Mesodermal cell (in vitro differentiated cells): ENCODE measurements around the gene ARHGEF39.

Experiments
- H3K27ac ChIP-seq: 2 replicates; pipeline ENCODE4 v1.7.0; 2013; ENCODE audit warnings: mild to moderate bottlenecking, low read depth, low read length, moderate library complexity; ENCODE audit not compliant: severe bottlenecking
- H3K36me3 ChIP-seq: 2 replicates; pipeline ENCODE4 v1.7.1; 2013; ENCODE audit warnings: mild to moderate bottlenecking, low read length, moderate library complexity; ENCODE audit not compliant: control insufficient read depth, insufficient read depth
- H3K4me1 ChIP-seq: one replicate; pipeline ENCODE4 v1.7.1; 2013; ENCODE audit warnings: mild to moderate bottlenecking, low read length; ENCODE audit not compliant: insufficient read depth, control insufficient read depth, poor library complexity, severe bottlenecking
- H3K4me3 ChIP-seq: 2 replicates; pipeline ENCODE4 v1.7.0; 2013; ENCODE audit warnings: low read length, control low read depth, mild to moderate bottlenecking; ENCODE audit not compliant: insufficient read depth, poor library complexity, severe bottlenecking; ENCODE audit errors: extremely low read depth
- H3K9me3 ChIP-seq: 2 replicates; pipeline ENCODE4 v1.7.1; 2013; ENCODE audit warnings: mild to moderate bottlenecking, low read length, moderate library complexity; ENCODE audit not compliant: control insufficient read depth
- WGBS, 2 experiments: methylation state at CpG; one replicate each; pipeline ENCODE4 v1.1.5; 2013; ENCODE audit warnings: missing lambda C conversion rate in 2 of 2; ENCODE audit not compliant: insufficient coverage in 2 of 2; 5-methylcytosine and 5-hydroxymethylcytosine counted together

Gene ARHGEF39

DNA sequence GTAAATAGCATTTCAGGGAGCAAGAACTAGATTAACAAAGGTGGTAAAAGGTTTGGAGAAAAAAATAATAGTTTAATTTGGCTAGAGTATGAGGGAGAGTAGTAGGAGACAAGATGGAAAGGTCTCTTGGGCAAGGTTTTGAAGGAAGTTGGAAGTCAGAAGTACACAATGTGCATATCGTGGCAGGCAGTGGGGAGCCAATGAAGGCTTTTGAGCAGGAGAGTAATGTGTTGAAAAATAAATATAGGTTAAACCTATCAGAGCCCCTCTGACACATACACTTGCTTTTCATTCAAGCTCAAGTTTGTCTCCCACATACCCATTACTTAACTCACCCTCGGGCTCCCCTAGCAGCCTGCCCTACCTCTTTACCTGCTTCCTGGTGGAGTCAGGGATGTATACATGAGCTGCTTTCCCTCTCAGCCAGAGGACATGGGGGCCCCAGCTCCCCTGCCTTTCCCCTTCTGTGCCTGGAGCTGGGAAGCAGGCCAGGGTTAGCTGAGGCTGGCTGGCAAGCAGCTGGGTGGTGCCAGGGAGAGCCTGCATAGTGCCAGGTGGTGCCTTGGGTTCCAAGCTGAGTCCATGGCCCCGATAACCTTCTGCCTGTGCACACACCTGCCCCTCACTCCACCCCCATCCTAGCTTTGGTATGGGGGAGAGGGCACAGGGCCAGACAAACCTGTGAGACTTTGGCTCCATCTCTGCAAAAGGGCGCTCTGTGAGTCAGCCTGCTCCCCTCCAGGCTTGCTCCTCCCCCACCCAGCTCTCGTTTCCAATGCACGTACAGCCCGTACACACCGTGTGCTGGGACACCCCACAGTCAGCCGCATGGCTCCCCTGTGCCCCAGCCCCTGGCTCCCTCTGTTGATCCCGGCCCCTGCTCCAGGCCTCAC lies 8.4 kb upstream of the ARHGEF39 start, which contains the start of gene CA9:
Gene CA9, plus strand, starts transcription at position 797 of the 893 bp plus-strand sequence. Its CDS starts 32 bp downstream, at position 829.
- Histone ChIP-seq H3K4me3 (no peak within 1 kb of the TSS), H3K27ac (no peak within 1 kb of the TSS), H3K4me1 (peaks cover 8% of the 10 kb centered on the region), H3K9me3 (no peaks in the 10 kb centered on the region), H3K36me3 (no peaks in the 10 kb centered on the region)
- 82 to 84% methylated on average over 7 to 9 of the region's 10 CpGs for WGBS, 2 experiments

DNA sequence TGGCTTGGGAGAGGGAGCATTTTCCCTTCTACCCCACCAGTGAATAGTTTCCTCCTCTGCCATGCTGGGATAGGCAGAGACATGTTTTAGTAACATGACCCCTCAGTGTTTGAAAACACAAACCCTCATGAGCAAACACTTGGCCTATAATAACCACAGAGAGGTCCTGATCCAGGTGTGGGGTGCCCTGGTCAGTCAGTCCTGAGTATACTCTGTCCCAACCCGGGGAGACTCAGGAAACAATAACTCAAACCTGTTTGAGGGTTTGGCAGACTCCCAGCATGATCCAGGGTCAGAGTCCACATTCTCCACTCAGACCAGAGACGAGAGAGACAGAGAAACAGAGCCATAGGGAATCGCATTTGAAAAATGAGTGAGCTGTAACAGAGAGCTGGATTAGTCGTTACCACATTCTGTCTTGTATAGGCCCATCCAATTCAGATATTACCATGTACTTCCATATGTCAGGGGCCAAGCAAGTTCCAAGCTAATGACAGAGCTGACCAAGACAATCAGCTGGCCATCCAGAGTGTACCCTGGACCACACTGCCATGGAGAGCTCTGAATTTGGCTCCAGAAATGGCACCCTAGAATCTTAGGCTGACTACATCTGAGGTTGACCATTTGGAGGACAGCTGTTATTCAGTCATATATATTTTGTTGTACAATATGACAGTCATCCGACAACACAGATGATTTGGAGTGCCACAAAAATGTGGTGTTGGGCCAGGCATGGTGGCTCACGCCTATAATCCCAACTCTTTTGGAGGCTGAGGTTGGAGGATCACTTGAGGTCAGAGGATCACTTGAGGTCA lies 4.5 kb upstream of the ARHGEF39 start:
- 80 to 94% methylated on average over 1 to 3 of the region's 6 CpGs for WGBS, 2 experiments
- Histone ChIP-seq H3K36me3 (no peaks in the 10 kb centered on the region), H3K4me1 (peaks cover 7% of the 10 kb centered on the region), H3K27ac (no peak overlapping the region), H3K4me3 (no peak overlapping the region), H3K9me3 (no peaks in the 10 kb centered on the region)

DNA sequence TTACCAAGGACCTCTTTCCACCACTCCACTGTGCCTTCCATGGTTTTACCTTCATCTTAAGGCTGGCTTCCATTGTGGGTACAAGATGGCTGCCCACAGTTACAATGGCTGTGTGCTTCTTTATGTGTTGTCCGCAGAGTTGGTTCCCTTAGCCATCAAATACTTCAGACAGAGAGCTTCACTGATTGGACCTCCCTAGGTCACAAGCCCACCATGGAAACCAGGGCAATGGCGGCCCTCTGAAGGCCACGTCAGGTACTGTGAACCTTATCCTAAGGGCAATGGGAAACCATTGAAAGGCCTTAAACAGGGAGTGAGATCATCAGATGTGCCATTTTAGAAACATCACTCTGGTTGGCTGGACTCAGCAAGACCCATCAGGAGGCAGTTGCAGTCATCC lies 2.9 kb upstream of the ARHGEF39 start:
- WGBS, 2 experiments: 86 to 100% methylated on average over 1 to 2 of the region's 3 CpGs
- no peak overlapping the region for H3K27ac ChIP-seq

DNA sequence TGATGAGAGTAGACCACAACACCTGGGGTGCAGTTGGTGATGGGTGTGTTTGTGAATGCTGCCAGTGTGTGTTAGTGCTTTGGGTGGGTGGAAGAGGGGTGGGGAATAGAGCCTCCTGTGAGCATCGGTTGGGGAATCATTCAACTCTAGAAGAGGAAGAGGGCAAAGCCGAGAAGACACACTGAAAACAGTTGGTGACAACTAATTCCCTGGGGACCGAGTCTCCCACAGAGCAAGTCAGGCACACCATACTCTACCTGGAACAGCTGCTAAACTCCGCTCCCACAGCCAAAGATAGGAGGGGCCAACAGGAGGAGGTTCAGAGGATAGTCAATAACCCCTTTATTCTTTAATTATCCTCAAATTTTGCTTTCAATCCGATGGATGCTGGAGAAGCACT lies 1.6 kb upstream of the ARHGEF39 start:
- peaks cover 10% of the 10 kb centered on the region for H3K36me3 ChIP-seq
- H3K9me3 ChIP-seq: no peaks in the 10 kb centered on the region
- WGBS, 2 experiments: 73 to 94% methylated on average over 2 of the region's 5 CpGs
- peaks cover 21% of the 10 kb centered on the region for H3K4me1 ChIP-seq
- H3K27ac ChIP-seq: no peak overlapping the region
- H3K4me3 ChIP-seq: no peak overlapping the region

More for the DNA sequence above, 2.9 kb upstream of the ARHGEF39 start:
- peaks cover 15% of the 10 kb centered on the region for H3K4me1 ChIP-seq
- no peak overlapping the region for H3K4me3 ChIP-seq
- no peaks in the 10 kb centered on the region for H3K9me3 ChIP-seq
- H3K36me3 ChIP-seq: no peaks in the 10 kb centered on the region

DNA sequence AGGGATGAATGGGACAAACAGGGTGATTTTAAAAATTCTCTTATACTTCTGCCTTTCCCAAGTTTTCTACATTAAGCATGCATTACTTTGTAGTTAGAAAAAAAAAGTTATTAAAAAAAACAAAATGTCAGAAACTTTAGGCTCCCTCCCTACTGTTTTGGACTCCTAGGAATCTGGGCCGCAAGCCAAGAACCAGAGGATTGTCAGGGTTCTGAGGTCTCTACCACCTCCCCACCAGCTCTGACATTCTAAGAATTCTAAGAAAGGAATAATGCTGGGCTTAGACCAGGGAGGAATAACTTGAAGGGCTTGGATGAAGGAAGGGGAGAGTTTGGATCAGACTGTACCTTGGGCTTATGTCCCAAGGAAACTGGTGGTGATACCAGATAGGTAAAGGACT lies 1.1 kb upstream of the ARHGEF39 start:
- H3K9me3 ChIP-seq: no peaks in the 10 kb centered on the region
- no peak overlapping the region for H3K27ac ChIP-seq
- no peak overlapping the region for H3K4me3 ChIP-seq
- peaks cover 11% of the 10 kb centered on the region for H3K36me3 ChIP-seq
- peaks cover 22% of the 10 kb centered on the region for H3K4me1 ChIP-seq
- WGBS, 2 experiments: 100% methylated on average over 1 of the region's 1 CpG; no CpG with 5 or more reads in 1 of the 2 experiments

DNA sequence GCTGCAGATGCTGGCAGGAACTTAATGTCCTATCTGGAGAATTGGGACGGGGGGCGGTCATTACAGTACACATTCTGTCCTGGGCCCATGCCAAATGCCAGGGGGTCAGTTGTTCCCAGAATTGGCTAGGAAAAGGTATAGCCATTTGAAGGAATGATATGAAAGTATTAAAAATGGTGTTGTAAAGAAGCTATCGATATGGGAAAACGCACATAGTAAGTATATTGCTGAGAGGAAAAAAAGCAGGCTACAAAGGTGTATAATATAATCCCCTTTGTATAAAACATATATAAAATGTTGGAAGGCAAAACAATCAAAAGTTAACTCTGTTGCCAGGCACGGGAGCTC lies 450 bp upstream of the ARHGEF39 start:
- no peaks in the 10 kb centered on the region for H3K9me3 ChIP-seq
- H3K27ac ChIP-seq: no peak overlapping the region
- peaks cover 17% of the 10 kb centered on the region for H3K36me3 ChIP-seq
- WGBS, 2 experiments: 58 to 74% methylated on average over 2 of the region's 5 CpGs
- H3K4me1 ChIP-seq: peaks cover 25% of the 10 kb centered on the region
- peak overlapping the region; percentile 56 for H3K4me3 ChIP-seq

DNA sequence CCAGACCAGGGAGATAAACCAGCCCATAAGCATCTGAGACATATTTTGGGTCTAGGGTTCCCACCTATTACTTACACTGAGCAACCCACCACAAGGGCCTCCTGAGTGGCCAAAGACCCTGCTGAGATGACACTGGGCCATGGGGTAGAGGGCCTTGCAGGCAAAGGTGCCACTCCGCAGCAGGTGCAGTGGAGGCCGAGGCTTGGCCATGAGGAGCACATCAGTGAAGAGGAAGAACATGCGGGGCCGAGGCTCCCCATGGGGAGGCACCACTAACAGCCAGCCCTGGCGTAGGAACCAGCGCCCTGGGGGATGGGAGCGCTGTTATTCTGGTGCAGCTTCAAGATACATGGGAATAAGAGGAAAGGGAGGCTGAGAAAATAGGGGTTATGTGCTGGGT lies 2.6 kb downstream of the ARHGEF39 start:
- Histone ChIP-seq H3K4me3 (no peak overlapping the region), H3K36me3 (peaks cover 23% of the 10 kb centered on the region), H3K4me1 (peaks cover 28% of the 10 kb centered on the region), H3K27ac (no peak overlapping the region), H3K9me3 (no peaks in the 10 kb centered on the region)
- WGBS, 2 experiments: 95 to 96% methylated on average over 6 to 7 of the region's 7 CpGs

DNA sequence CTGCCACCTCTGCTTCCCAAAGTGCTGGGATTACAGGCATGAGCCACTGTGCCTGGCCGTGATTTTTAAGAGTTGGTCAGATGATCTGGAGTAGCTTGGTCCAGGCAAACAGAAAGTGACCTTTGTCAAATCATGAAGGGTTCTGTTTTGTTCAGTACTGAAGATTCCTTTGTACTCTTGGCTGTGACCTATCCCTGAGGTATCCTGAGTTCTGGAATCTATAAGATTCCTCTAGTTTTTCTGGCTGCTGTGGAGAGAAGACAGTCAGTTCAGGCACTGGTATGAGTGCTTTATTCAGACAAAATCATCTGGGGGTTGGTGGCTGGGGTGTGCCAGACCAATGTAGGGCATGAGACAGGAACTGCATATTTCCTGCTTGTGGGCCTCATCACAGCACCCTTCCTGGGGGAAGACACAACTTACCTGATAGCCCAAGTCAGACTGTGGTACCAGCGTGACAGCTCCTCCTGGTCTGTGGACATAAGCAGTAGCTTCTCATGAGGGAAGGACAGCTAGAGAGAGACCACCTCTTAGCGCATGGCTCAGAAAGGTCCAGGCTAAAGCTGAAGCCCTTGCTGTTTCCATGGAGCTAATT lies 3.1 kb downstream of the ARHGEF39 start:
- peaks cover 28% of the 10 kb centered on the region for H3K4me1 ChIP-seq
- H3K27ac ChIP-seq: no peak overlapping the region
- no peak overlapping the region for H3K4me3 ChIP-seq
- H3K9me3 ChIP-seq: no peaks in the 10 kb centered on the region
- WGBS, 2 experiments: 81 to 90% methylated on average over 3 of the region's 3 CpGs
- H3K36me3 ChIP-seq: peaks cover 23% of the 10 kb centered on the region

DNA sequence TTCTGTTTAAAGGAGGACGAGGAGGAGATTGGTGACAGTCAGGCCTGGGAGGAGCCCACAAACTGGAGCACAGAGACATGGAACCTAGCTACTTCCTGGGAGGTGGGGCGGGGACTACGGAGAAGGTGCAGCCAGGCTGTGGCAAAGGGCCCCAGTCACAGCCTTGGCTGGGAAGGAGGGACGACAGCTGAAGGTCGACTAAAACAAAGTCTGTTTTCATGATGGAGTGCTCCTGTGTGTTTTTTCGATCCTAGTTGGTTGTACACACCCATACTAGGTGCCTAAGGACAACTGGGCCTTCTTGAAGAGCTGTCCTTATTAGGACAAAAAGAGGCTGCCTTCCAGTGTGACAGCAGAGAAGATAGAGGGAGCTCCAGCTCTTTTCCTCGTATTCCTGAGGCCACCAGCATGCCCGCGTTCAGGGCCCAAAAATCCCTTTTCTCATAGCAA lies 4.0 kb downstream of the ARHGEF39 start:
- Histone ChIP-seq H3K9me3 (no peaks in the 10 kb centered on the region), H3K4me1 (peaks cover 28% of the 10 kb centered on the region), H3K36me3 (peaks cover 23% of the 10 kb centered on the region), H3K4me3 (no peak overlapping the region), H3K27ac (no peak overlapping the region)
- WGBS, 2 experiments: 84 to 86% methylated on average over 6 of the region's 9 CpGs

DNA sequence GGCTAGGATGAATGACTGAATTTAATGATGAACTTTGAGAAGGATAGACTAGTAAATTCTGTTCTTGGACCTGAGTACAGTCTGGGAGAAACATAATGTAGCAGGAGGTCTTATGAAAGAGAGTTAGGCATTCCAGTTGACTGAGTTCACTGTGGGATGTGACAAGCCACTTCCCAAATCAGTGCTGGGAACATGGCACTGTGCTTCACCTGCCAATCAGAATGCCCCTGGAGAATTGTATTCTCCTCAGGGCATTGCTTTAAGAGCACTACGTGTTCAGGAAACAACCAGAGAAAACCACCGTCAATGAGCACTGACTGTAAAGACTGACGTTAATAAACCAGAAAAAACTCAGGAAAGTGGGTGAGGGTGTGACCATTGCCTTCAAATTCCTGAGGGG lies 5.7 kb downstream of the ARHGEF39 start:
- WGBS, 2 experiments: 92 to 100% methylated on average over 3 of the region's 3 CpGs
- H3K4me3 ChIP-seq: peak overlapping the region; percentile 70
- no peaks in the 10 kb centered on the region for H3K9me3 ChIP-seq
- H3K4me1 ChIP-seq: peaks cover 23% of the 10 kb centered on the region
- H3K27ac ChIP-seq: no peak overlapping the region
- H3K36me3 ChIP-seq: peaks cover 23% of the 10 kb centered on the region
